ENCODE data around the gene TNFRSF6B. TPM values are rescaled to one million over a fixed set of nuclear protein-coding genes. Genes with fewer than 3 reads are reported as not detected.
A peak's percentile ranks its signal among the peaks of the same experiment; 100 is the strongest.
"Not testable (repeated sequence)": the region's sequence is repeated elsewhere in the genome, so short reads cannot be mapped to it uniquely, and the experiment has no call there.

The TNFRSF6B gene
- total RNA-seq, 4 donors from 2014 or later, result 10.5 to 91.9 (median 12.3) TPM

DNA sequence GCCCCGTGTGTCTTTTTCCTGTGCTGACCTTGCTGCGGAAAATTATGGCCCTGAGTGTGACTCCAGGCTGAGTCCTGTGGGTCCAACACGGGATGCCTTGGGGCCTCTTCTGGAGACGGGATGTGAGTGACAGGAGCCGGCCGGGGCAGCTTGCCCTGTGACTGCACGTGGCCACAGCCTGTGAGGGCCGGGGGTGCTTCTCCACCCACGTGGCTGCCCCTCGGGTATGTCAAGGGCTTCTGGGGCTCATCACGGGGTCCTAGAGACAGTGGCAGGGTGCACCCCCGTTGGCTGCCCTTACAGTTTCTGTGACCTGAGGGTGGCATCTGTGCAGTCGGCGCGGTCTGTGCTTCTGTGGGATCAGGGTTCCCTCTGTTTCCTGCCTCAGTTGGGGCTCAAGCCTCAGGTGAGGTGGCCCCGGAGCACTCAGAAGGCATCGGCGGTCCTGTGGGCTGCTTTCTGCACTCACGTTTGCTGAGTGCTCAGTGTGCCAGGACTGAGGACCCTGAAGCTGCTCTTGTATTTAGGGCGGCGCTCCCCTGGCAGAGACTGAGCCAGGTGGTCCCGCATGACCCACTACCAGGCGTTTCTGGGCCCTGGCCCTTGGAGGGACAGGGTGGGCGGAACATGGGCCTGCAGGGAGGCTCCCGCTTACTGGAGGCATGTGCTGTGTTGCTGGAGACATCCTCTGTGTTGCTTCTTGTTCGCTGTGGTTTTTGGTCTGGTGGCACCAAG lies 33.0 kb upstream of the TNFRSF6B start:
- ATAC-seq (ENCODE audit: low FRiP score) (no peak), DNase-seq (ENCODE audit: low spot score) (no peak)
- TF ChIP-seq, protein P1, sequence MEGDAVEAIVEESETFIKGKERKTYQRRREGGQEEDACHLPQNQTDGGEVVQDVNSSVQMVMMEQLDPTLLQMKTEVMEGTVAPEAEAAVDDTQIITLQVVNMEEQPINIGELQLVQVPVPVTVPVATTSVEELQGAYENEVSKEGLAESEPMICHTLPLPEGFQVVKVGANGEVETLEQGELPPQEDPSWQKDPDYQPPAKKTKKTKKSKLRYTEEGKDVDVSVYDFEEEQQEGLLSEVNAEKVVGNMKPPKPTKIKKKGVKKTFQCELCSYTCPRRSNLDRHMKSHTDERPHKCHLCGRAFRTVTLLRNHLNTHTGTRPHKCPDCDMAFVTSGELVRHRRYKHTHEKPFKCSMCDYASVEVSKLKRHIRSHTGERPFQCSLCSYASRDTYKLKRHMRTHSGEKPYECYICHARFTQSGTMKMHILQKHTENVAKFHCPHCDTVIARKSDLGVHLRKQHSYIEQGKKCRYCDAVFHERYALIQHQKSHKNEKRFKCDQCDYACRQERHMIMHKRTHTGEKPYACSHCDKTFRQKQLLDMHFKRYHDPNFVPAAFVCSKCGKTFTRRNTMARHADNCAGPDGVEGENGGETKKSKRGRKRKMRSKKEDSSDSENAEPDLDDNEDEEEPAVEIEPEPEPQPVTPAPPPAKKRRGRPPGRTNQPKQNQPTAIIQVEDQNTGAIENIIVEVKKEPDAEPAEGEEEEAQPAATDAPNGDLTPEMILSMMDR (IDR thresholded peaks at IDR 0.05), result no peak

DNA sequence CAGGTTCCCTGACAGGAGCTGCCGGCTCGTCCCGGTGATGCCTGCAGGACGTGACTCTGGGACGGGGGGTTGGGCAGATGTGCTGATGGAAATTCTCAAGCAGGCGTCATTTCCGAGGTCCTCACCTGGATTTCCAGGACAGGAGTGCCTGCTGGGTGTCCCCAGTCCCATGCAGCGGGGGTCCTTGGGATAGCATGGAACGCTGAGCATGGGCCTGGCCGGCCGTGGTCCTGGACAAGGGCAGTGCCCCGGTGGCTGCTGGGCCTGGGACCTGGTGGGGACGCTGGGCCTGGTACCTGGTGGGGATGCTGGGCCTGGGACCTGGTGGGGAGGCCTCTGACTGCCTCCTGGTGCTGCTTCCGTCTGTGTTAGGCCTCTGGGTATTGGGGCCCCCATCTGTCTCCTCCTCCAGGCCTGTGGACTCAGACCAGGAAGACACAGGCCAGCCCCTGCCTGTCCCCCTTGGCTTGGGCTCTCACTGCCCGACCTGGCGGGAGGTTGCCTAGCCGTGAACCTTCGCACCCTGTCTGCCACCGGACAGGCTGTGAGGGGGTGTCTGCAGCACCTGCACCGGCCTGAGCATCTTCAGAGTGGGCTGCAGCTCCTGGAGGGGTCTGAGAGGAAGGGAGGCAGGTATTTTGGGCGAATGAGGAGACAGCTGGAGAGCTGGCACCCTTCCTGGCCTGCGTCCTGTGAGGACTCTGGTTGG lies 32.2 kb upstream of the TNFRSF6B start:
- DNase-seq (ENCODE audit: low spot score) (no peak), ATAC-seq (ENCODE audit: low FRiP score) (no peak)
- TF ChIP-seq, protein P1 (IDR thresholded peaks at IDR 0.05), result no peak

DNA sequence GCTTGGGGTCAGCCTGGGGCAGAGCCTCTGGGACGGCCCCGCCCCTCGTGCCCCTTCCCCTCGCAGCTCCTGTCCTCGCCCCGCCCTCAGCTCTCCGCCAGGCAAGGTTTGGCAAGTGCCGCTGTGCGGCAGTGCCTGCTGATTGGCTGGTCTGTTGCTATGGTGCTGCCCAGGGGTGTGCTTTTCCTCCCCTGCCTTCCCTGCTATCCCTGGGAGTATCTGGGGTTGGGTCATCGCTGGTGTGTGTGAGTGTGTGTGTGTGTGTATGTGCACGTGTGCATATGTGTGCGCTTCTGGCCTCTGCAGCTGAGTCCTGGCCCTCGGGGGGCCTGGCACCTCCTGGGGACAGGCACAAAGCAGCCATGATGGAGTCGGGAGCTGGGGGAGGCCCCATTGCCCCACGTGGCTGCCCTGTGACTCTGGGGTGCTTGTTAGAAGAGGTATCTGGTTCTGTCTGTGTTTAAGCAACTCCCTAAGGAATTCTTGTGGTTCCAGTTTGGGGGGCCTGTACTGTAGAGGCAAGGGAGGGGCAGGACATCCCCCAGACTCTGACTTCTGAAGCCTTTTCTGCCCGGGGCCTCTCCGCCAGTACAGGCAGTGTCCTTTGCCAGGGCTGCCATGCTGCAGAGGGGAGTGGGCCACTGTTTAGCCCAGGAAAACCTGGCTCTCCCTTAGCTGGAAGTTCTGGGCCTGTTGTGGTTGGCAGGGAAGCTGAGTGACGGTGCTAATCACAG lies 31.4 kb upstream of the TNFRSF6B start:
- ATAC-seq (ENCODE audit: low FRiP score), result peak; percentile 77
- no peak for DNase-seq (ENCODE audit: low spot score)
- TF ChIP-seq, protein P1 (IDR thresholded peaks at IDR 0.05), result no peak

DNA sequence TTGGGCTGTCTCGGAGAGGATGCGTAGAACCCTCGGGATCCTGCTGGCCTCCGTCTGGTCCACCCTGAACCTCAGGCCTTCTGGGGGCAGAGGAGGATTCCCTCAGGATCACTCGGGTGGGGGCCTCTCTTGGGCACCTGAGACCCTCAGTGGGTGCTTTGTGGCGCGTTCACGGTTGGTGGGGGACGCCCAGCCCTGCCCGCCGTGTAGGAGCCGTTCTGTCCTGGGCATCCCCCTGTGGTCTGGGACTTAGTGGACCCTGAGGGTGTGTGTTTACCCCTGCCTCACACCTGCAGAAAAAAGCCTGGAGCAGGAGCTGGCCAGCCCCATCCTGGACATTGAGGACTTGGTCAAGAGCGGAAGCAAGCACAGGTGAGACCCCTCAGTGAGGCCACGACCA lies 30.7 kb upstream of the TNFRSF6B start:
- ATAC-seq (ENCODE audit: low FRiP score) (peak; percentile 5), DNase-seq (ENCODE audit: low spot score) (no peak)
- TF ChIP-seq, protein P1 (IDR thresholded peaks at IDR 0.05), result no peak

DNA sequence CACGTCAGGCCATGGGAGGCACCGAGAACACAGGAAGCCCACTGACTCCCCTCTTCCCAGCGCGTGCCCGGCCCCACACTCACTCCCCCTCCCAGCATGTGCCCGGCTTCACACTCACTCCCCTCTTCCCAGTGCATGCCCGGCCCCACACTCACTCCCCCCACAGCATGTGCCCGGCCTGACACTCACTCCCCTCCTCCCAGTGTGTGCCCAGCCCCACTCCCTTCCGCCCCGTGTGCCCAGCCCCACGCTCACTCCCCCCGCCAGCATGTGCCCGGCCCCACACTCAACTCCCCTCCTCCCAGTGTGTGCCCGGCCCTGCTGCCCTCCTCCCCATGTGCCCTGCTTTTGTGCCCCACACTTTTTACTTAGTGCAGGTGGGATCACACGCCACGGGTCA lies 28.6 kb upstream of the TNFRSF6B start:
- DNase-seq (ENCODE audit: low spot score) (no peak), ATAC-seq (ENCODE audit: low FRiP score) (no peak)
- TF ChIP-seq, protein P1 (IDR thresholded peaks at IDR 0.05), result no peak

DNA sequence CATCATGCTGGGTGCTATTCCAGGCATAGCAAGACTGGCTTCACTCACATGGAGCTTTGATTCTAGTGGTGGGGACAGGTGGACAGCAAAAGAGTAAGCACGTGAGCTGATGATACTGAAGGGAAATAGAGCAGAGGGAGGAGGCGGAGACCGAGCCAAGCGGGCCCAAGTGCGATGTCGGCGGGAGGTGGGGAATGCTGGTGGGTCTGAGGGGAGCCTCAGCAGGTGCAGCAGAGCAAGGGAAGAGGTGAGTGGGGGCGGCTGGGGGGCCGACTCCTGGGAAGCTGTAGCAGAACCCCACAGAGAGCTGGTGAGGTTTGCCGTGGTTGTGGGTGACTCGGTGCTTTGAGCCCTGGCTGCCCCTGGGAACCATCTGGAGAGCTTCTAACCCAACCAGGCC lies 28.1 kb upstream of the TNFRSF6B start:
- TF ChIP-seq, protein P1 (IDR thresholded peaks at IDR 0.05), result no peak
- DNase-seq (ENCODE audit: low spot score) (no peak), ATAC-seq (ENCODE audit: low FRiP score) (no peak)

DNA sequence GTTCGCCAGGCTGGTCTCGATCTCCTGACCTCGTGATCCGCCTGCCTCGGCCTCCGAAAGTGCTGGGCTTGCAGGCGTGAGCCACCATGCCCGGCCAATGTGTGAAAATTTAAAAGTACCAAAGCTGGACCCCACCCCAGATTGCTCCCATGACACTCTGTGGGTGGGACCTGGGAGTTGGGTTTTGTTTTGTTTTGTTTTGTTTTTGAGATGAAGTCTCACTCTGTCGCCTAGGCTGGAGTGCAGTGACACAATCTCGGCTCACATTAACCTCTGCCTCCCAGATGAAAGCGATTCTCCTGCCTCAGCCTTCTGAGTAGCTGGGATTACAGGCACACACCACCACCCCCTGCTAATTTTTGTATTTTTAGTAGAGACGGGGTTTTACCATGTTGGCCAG lies 24.8 kb upstream of the TNFRSF6B start:
- DNase-seq (ENCODE audit: low spot score); ATAC-seq (ENCODE audit: low FRiP score): not testable (repeated sequence)

All from omental fat pad (tissue), 4 donors.